KOPT-K1 (cell line): Measurements from ENCODE around the gene METTL15.
"Not testable (repeated sequence)": the region's sequence is repeated elsewhere in the genome, so short reads cannot be mapped to it uniquely, and the experiment has no call there.

Experiments used
- H3K27ac ChIP-seq: fragments of 200-600 bp; sonication (generic); 2 replicates; pipeline ENCODE4 v1.5.1; 2016; ENCODE audit warnings: antibody characterized with exemption, mild to moderate bottlenecking, low read depth, low read length; ENCODE audit not compliant: poor library complexity, severe bottlenecking
- H3K36me3 ChIP-seq: fragments of 200-600 bp; sonication (generic); 2 replicates; pipeline ENCODE4 v1.5.1; 2017; ENCODE audit warnings: antibody characterized with exemption, mild to moderate bottlenecking, low read length, moderate library complexity; ENCODE audit not compliant: insufficient read depth
- H3K9me3 ChIP-seq: fragments of 200-600 bp; sonication (generic); 2 replicates; pipeline ENCODE4 v1.5.1; 2017; ENCODE audit warnings: antibody characterized with exemption, low read length, mild to moderate bottlenecking; ENCODE audit not compliant: insufficient read depth, poor library complexity, severe bottlenecking

Gene METTL15

DNA sequence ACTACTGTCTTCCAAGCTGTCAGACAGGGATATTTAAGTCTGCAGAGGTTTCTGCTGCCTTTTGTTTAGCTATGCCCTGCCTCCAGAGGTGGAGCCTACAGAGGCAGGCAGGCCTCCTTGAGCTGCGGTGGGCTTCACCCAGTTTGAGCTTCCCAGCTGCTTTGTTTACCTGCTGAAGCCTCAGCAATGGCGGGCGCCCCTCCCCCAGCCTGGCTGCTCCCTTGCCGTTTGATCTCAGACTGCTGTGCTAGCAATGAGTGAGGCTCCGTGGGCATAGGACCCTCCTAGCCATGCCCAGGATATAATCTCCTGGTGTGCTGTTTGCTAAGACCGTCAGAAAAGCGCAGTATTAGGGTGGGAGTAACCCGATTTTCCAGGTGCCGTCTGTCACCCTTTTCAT lies 113.9 kb downstream of the METTL15 start:
- H3K9me3 ChIP-seq, H3K27ac ChIP-seq: not testable (repeated sequence)

DNA sequence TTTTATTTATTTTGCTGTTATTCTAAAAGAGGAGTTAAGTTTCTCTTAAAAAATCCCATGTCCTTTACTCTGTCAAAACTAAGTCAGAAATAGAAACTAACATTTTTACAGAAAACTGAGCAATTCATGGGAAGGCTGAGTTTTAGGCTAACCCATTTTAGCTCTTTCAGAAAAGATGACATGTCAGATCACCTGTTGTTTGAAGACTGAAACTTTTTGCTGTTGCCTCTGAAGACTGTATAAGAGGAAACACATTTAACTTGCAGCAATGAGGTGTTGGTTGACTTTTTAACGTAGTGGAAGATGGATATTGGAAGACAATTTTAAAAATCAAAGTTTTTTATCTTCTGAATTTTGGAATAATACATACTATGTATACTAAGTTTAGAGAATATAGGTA lies 115.4 kb downstream of the METTL15 start:
- Histone ChIP-seq H3K9me3 (no peaks in the 10 kb centered on the region), H3K36me3 (no peaks in the 10 kb centered on the region), H3K27ac (no peak overlapping the region)

More for the DNA sequence above, 113.9 kb downstream of the METTL15 start:
- not testable (repeated sequence) for H3K36me3 ChIP-seq

- H3K27ac ChIP-seq: no peak overlapping the region
- no peaks in the 10 kb centered on the region for H3K36me3 ChIP-seq
- no peaks in the 10 kb centered on the region for H3K9me3 ChIP-seq
Observed at GRCh38 chr11:28223994-28224393, 115.8 kb downstream of the METTL15 start.

DNA sequence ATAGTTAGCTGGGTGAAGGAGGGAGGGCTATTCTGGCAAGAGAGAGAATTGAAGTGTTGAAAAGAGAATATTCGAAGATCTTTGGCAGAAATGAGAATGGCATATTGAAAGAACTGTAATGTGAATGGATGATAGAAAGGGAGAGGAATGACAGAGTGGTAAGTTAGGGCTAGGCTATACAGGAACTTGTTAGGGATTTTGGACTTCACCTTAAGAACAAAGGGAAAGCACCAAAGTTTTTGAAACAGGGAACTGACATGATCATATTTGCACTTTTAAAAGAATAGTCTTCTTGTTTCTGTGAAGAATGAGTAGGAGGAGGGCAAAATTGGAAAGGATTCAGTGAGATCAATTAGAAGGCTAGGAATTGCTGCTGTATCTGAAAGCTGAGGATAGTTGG lies 119.3 kb downstream of the METTL15 start:
- Histone ChIP-seq H3K9me3 (no peaks in the 10 kb centered on the region), H3K27ac (no peak overlapping the region), H3K36me3 (no peaks in the 10 kb centered on the region)

DNA sequence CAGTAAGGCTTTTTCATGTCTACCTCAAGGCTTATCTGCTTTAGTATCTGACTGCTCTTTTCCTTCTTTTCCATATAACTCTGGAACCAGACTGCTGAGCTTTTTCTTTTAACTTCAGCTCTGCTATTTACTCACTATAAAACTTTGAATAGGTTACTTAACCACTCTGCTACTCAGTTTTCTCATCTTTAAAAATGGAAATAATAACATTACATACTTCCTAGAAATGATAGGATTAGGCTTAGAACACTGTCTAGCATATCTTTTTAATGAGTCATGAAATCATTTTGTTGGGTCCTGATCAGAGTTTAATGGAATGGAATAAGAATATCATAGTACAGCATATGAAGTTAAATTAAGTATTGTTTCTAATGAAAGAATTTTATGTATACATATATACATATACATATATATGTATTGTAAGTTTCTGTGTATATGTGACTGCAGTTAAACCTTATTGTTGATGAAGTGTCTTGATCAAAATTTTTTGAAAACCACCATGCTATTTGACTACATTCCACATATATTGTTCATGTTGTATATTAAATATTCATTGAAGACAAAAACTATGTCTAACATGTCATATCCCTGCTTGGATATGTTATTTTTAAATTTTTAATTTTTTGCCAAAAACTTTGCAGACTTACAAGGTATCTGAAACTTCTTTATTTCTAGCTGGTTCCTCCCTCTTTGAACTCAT lies 120.2 kb downstream of the METTL15 start:
- Histone ChIP-seq H3K27ac (no peak overlapping the region), H3K36me3 (no peaks in the 10 kb centered on the region), H3K9me3 (no peaks in the 10 kb centered on the region)

DNA sequence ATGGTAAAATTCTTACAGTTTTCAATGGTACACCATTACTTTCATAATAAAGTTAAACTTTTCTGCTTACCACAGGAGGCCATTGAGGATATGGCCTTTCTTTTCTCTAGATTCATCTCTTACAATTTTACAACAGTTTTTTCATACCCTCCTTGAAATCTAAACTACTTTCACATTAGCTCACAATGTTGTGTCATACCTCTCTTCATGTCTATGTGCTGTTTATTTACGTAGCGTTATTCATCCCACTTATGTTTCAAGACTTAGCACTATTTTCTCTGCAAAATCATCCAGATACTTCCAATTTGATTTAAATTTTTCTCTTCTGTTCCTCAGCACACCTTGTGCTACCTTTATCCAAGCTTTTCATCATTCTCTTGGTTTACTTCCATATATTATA lies 123.3 kb downstream of the METTL15 start:
- no peaks in the 10 kb centered on the region for H3K36me3 ChIP-seq
- H3K27ac ChIP-seq: no peak overlapping the region
- no peaks in the 10 kb centered on the region for H3K9me3 ChIP-seq

- Histone ChIP-seq H3K9me3 (no peaks in the 10 kb centered on the region), H3K27ac (no peak overlapping the region), H3K36me3 (no peaks in the 10 kb centered on the region)
Observed at GRCh38 chr11:28232649-28233048, 124.5 kb downstream of the METTL15 start.

DNA sequence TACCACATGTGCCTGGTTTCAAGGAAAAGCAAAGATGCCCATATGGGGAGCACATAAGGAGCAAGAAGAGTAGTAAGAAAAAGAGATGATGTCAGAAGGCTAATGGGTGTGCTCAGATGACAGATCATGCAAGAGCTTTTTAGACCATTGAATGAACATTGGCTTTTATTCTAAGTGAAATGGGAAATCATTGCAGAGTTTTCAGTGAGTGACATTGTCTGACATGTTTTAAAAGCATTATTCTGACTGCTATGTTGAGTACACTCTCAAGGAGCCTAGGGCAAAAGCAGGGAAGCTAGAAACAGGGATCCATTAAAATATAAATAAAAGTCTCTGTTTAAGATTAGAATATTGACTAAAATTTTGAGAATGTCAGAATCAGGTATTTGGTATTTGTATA lies 133.6 kb downstream of the METTL15 start:
- peaks cover 5% of the 10 kb centered on the region for H3K9me3 ChIP-seq
- H3K27ac ChIP-seq: no peak overlapping the region
- no peaks in the 10 kb centered on the region for H3K36me3 ChIP-seq

- Histone ChIP-seq H3K27ac (no peak overlapping the region), H3K9me3 (peaks cover 5% of the 10 kb centered on the region), H3K36me3 (no peaks in the 10 kb centered on the region)
Observed at GRCh38 chr11:28242596-28242995, 134.4 kb downstream of the METTL15 start.

DNA sequence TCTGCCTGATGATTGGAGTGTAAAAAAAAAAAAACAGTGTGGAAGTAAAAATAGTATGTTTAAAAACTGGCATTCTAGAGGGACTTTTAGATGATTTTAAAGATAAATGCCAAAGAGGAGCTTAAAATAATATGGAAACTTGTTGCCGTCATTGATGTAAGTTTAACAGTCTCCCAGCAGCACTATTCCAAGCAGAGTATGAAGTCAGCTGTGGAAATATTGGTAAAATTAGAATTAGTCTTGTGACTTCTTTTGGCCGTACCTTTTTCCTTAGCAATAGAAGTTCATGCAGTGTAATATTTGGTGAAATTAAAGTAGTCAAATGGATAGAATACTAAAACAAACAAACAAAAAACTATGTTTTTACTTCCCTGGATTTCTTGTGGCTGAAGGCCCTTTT lies 134.9 kb downstream of the METTL15 start:
- Histone ChIP-seq H3K27ac (no peak overlapping the region), H3K9me3 (peaks cover 5% of the 10 kb centered on the region), H3K36me3 (no peaks in the 10 kb centered on the region)

DNA sequence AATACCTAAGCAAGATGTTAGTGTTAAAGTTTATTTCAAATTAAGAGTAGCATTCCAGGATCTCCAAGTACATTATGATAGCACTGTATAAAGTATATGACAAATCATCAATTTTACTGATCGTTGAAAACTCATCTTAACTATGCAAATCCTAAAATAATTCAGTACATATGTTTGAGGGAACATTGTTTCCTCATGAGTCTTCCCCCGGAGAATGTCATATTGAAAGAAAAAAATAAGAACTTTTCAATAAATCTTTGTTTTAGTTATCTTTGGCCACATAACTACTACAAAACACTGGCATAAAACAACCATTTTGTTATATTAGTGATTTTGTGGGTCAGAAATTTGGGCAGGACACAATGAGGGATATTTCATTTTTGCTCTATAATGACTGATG lies 135.4 kb downstream of the METTL15 start:
- Histone ChIP-seq H3K27ac (no peak overlapping the region), H3K9me3 (peaks cover 2% of the 10 kb centered on the region), H3K36me3 (no peaks in the 10 kb centered on the region)

DNA sequence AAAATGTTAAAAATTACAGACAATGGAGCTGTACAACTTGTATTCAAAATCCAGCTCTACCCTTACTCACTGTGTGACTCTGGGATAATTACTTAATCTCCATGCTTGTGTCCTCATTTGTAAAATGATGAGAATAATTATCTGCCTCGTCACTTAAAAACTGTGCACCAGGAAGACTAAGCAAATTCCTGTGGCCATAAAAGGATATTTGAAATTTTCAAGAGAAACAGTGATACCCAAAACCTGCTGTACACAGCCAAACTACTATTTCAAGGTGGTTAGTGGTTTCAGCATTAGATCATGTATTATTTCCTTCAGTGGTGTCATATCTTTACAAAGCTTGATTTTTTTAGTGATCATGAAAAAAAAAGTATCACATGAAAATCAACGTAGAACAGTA lies 136.9 kb downstream of the METTL15 start:
- no peaks in the 10 kb centered on the region for H3K36me3 ChIP-seq
- H3K27ac ChIP-seq: no peak overlapping the region

DNA sequence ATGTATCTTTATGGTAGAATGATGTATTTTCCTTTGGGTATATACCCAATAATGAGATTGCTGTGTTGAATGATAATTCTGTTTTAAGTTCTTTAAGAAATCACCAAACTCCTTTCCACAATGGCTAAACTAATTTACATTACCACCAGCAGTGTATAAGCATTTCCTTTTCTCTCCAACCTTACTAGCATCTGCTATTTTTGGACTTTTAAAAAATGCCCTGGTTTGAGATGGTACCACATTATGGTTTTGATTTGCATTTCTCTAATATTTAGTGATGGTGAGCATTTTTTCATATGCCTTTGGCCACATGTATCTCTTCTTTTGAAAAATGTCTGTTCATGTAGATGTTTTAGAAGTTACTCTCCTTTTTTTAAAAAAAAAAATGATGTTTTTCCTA lies 142.0 kb downstream of the METTL15 start:
- no peaks in the 10 kb centered on the region for H3K9me3 ChIP-seq
- H3K36me3 ChIP-seq: no peaks in the 10 kb centered on the region
- H3K27ac ChIP-seq: no peak overlapping the region

More for the DNA sequence above, 136.9 kb downstream of the METTL15 start:
- no peaks in the 10 kb centered on the region for H3K9me3 ChIP-seq

DNA sequence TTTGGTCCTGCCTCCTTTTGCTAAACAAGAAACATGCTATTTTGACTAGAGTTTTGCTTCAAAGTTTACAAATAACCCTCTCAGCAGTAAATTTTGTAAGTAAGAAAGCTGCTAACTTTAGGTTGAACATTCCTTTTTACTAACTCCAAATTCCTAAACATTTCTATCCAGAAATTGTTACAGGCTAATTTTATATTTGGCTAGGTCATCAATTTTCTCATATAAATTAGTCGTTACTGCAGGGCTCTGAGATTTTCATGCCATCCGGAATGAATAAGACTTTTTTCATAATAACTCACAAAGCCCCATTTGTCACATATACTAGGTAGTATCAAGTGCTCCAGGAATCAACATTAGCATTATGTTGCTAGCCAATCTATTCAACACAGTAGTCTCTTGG lies 143.1 kb downstream of the METTL15 start:
- no peaks in the 10 kb centered on the region for H3K36me3 ChIP-seq
- peaks cover 6% of the 10 kb centered on the region for H3K9me3 ChIP-seq
- no peak overlapping the region for H3K27ac ChIP-seq

DNA sequence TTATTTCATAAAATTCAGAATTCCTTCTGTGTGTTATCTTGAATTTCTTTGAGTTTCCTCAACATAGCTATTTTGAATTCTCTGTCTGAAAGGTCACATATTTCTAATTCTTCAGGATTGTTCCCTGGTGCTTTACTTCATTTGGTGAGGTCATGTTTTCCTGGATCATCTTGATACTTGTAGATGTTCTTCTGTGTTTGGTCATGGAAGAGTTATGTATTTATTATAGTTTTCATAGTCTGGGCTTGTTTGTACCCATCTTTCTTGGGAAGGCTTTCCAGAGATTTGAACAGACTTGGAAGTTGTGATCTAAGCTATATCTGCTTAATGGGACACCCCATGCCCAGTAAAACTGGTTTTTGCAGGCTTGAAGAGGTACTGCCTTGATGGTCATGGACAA lies 149.6 kb downstream of the METTL15 start:
- Histone ChIP-seq H3K27ac (no peak overlapping the region), H3K9me3 (peaks cover 6% of the 10 kb centered on the region), H3K36me3 (no peaks in the 10 kb centered on the region)

DNA sequence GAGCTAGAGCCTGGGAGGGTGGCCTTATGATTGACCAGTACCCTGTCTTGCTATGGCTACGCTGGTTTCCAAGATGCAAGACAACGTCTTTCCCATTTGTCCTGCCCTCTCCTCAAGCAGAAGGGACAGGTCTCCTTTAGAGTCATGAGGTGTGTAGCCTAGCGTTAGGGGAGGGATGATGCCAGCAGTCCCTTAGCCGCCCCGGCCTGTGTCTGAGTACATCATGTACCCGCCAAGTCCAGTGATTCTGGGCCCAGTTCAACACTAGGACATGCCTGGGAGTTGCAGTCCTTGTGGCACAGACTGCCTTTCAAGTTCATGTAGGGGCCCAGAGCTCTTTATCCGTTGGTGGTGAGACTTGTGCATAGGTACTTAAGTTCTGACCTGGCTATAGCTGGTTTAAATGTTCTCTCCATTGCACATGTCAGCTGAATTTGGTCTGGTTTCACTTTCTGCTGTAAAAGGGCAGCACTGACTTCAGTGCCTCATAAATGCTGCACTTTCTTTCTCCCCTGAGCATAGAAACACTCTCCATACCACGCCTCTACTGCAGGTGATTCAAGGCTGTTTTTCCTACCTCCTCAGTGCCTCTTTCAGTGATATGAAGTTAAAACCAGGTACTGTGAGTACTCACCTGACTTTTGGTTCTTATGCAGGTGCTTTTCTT lies 151.1 kb downstream of the METTL15 start:
- peaks cover 6% of the 10 kb centered on the region for H3K9me3 ChIP-seq
- H3K27ac ChIP-seq: no peak overlapping the region
- no peaks in the 10 kb centered on the region for H3K36me3 ChIP-seq
